Left lung (tissue), 10 donors: ENCODE results near the gene PTER. TPM values are rescaled to one million over a fixed set of nuclear protein-coding genes. Genes with fewer than 3 reads are reported as not detected.

ENCODE experiments used
- ATAC-seq: fragments of 200-7000 bp; cut with Tn5 transposase; one replicate; pipeline ENCODE4 v1.9.1; 2020; ENCODE audit warnings: moderate library complexity
- DNase-seq, 4 donors: peaks; one replicate each; pipeline ENCODE4 v3.0.0-alpha.2; 2013 to 2020
- H3K27ac ChIP-seq, 2 donors: fragments of 200-600 bp; sonication (generic) in 1 of 2; one replicate each; pipeline versions ENCODE4 v1.5.0 to v1.8.0; 2020 to 2021
- H3K27me3 ChIP-seq, 2 donors: fragments of 200-600 bp; sonication (generic) in 1 of 2; one replicate each; pipeline versions ENCODE4 v1.5.0 to v1.8.0; 2020 to 2021
- H3K36me3 ChIP-seq, 2 donors: fragments of 200-600 bp; sonication (generic) in 1 of 2; one replicate each; pipeline versions ENCODE4 v1.5.0 to v1.8.0; 2020 to 2021
- H3K4me1 ChIP-seq, 2 donors: fragments of 200-600 bp; one replicate each; pipeline ENCODE4 v1.8.0; 2021
- H3K4me3 ChIP-seq, 2 donors: fragments of 200-600 bp; sonication (generic) in 1 of 2; one replicate each; pipeline versions ENCODE4 v1.5.0 to v1.8.0; 2020 to 2021; ENCODE audit warnings: mild to moderate bottlenecking in 1 of 2
- H3K9me3 ChIP-seq, 2 donors: fragments of 200-600 bp; sonication (generic) in 1 of 2; one replicate each; pipeline versions ENCODE4 v1.5.0 to v1.8.0; 2020 to 2021
- intact Hi-C, 2 donors: fragments of 100-400 bp; cut with DNase I; formaldehyde crosslinking; loops; one replicate each; pipeline versions ENCODE4 v1.11.2 to v1.14.2; 2022
- polyA plus RNA-seq, 6 donors: library from polyadenylated mRNA; unstranded; fragments of 120-200 nt; gene quantifications; one replicate each; pipeline ENCODE4 v1.2.1, GENCODE V29; 2013; ENCODE audit not compliant: insufficient read length in 6 of 6
- total RNA-seq, 2 donors: library from RNA; stranded (reverse); fragmentation: NEBNext Ultra II Directional; extraction: Animal tissue kit (Norgen Biotek cat#: 25700); gene quantifications; one replicate each; pipeline ENCODE4 v1.2.1, GENCODE V29; 2021
- TF ChIP-seq, protein P1 (sequence below), 2 donors: fragments of 200-600 bp; sonication (generic) in 1 of 2; IDR thresholded peaks; one replicate each; pipeline versions ENCODE4 v1.5.0 to v1.8.0; 2021; ENCODE audit warnings: antibody characterized with exemption in 2 of 2
- donor health status: DM: no; HTN: yes; CAD: no.
- donor health status: DM: no; HTN: no; CAD: no.

PTER gene
- total and polyA plus RNA-seq, 8 donors: 8.6 to 16.8 (median 10.5) TPM

DNA sequence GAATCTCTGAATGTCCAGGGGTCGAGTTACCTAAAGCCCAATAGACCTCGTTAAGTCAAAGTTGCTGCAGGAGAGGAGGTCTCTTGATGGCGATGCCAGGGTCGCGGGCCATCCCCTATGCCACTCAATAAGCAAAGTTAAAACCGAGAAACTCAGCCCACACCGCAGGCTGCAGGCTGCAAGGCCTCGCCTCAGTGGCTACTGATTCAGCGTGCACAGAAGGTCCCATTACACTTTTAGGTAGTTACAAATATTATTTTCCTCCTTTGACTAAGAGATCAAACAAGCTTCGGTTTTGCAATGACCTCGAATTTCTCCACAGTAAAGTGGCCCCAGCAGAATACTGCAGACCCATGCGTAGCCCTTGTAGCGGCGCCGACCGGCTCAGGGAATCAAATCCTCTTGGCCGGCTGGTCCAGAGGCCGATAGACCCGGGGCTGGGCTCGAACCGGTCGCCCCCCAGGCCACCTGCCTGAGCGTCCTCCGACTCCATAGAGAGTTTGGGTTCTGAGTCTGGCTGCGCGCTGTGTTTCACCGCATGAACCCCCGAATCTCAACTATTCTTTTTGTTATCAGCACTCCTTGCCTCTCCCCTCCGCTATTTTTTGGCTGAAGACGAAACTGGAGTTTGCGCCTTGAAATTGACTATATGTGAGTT, 82.6 kb downstream of the PTER start:
- DNase-seq (peak in 1 of 4 donors; percentile 63), ATAC-seq (no peak)
- TF ChIP-seq, protein P1, sequence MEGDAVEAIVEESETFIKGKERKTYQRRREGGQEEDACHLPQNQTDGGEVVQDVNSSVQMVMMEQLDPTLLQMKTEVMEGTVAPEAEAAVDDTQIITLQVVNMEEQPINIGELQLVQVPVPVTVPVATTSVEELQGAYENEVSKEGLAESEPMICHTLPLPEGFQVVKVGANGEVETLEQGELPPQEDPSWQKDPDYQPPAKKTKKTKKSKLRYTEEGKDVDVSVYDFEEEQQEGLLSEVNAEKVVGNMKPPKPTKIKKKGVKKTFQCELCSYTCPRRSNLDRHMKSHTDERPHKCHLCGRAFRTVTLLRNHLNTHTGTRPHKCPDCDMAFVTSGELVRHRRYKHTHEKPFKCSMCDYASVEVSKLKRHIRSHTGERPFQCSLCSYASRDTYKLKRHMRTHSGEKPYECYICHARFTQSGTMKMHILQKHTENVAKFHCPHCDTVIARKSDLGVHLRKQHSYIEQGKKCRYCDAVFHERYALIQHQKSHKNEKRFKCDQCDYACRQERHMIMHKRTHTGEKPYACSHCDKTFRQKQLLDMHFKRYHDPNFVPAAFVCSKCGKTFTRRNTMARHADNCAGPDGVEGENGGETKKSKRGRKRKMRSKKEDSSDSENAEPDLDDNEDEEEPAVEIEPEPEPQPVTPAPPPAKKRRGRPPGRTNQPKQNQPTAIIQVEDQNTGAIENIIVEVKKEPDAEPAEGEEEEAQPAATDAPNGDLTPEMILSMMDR (IDR thresholded peaks at IDR 0.05): no peak
- no peaks in the 10 kb centered on the region for H3K9me3 ChIP-seq
- intact Hi-C loops: no loop called here
- no peak overlapping the region for H3K4me3 ChIP-seq
- H3K27me3 ChIP-seq: peaks cover 42 to 54% of the 10 kb centered on the region in 2 donors
- H3K36me3 ChIP-seq: no peaks in the 10 kb centered on the region
- peaks cover 8 to 27% of the 10 kb centered on the region in 2 donors for H3K4me1 ChIP-seq
- H3K27ac ChIP-seq: no peak overlapping the region

DNA sequence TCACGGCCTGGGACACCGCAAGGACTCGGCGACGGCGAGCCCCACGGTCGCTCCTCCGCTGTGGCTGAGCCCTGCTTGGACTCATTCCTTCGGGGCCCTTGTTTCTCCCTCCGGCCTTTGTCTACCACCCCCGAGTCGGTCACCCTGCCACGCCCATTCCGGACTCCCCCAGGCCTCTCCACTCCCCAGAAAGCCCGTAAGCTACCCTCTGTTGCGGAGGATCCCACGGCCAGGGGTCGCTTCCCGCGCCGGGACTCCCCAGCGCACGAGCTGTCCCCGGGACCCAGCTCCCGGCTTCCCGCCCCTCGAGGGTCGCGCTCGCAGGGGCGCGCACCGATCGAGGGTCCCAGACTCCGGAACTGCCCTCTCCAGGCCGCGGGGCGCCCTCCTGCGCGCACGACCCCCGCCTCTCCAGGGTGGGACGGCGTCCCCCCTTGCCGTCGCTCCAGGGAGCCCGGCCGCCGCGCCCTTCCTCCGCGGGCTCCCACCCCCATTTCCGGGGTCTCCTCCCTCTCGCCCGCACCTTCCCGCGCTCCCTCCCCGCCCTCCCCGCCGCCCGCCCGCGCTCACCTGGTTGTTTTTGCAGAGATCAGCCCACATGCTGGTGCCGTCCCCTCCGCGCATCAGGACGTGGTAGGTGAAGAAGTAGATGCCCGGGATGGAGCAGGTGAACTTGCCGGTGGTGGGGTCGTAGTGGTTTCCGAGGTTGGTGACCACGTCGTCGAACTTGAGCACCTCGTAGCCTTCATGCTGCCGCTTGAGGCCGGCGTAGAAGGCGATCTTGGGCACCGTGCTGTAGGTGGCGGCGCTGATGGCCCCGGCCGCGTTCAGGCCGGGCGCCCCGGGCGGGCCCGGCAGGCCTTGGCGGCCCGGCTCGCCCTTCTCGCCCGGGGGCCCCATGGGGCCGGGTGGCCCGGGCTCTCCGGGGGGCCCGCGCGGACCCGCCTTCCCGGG, 83.4 kb downstream of the PTER start:
- Histone ChIP-seq H3K27me3 (peaks cover 42 to 54% of the 10 kb centered on the region in 2 donors), H3K36me3 (no peaks in the 10 kb centered on the region), H3K9me3 (no peaks in the 10 kb centered on the region), H3K27ac (no peak overlapping the region), H3K4me3 (peak overlapping the region in 1 of 2 donors; percentile 31), H3K4me1 (peaks cover 8 to 27% of the 10 kb centered on the region in 2 donors)
- DNase-seq (peak in 1 of 4 donors; percentile 65), ATAC-seq (peak; percentile 42)
- intact Hi-C loops: no loop called here
- TF ChIP-seq, protein P1 (IDR thresholded peaks at IDR 0.05): no peak

DNA sequence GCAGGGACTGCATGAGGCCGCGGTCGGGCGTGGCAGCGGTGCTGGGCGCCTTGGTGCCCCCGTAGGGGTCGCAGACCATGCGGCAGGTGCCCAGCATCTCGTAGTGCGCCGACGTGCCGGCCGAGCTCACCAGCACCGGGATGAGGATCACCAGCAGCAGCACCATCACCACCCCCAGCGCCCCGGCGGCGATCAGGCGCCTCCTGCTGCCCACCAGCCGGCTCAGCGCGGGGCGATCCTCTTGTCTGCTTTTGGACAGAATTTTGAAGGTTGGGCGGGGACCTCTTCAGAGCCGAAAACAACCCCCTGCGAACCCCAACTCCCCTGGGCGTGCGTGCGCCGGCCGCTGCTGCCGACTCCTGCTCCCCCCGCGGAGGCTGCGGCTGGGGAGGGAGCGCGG, 84.1 kb downstream of the PTER start:
- Histone ChIP-seq H3K27me3 (peaks cover 42 to 54% of the 10 kb centered on the region in 2 donors), H3K9me3 (no peaks in the 10 kb centered on the region), H3K36me3 (no peaks in the 10 kb centered on the region), H3K27ac (no peak overlapping the region), H3K4me3 (peak overlapping the region; percentile 22 to 31), H3K4me1 (peaks cover 8 to 27% of the 10 kb centered on the region in 2 donors)
- TF ChIP-seq, protein P1 (IDR thresholded peaks at IDR 0.05): no peak
- ATAC-seq (peak; percentile 62), DNase-seq (peak in 1 of 4 donors; percentile 76)
- intact Hi-C loops: no loop called here

DNA sequence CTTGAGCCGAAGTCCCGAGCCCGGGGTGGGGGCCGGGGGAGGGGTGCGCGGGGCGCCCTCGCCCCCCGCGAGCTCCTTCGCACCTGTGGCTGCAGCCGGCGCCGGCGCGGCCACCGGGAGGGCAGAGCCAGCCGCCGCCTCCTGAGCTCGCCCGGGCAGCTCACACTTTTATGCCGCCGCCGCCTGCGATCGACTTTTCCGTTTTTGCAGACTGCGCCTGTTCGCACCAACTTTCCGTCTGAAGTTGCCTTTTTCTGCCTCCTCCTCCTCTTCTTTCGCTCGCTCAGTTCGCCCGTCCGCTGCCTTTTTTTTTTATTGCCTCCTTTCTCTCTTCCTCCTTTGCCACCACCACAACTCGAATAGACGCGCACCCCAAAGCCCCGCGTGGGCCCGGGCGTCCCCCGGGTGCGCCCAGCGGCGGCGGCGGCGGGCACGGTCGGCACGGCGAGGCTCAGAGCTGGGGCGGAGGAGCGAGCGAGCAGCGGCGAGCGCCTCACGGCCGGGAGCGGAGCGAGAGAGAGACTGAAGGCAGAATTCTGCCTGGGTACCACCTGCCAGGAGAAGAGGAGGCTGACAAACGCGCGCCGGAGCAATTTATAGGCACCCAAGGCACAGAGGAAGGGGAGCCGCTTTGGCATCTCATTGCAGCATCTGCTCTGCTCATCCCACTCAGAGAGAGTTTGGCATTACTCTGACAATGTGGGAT, 84.7 kb downstream of the PTER start, which contains the start of gene C1QL3:
TSS of gene C1QL3 (minus strand) at position 569 of the 706 bp plus-strand sequence. CDS start 814 bp downstream, outside the sequence.
- H3K4me3 ChIP-seq: peak within 1 kb of the TSS; percentile 22 to 31
- DNase-seq (peak in 1 of 4 donors; percentile 18), ATAC-seq (peak; percentile 59)
- H3K27ac ChIP-seq: no peak within 1 kb of the TSS
- no peaks in the 10 kb centered on the region for H3K36me3 ChIP-seq
- peaks cover 42 to 54% of the 10 kb centered on the region in 2 donors for H3K27me3 ChIP-seq
- intact Hi-C loops: no loop called here
- no peaks in the 10 kb centered on the region for H3K9me3 ChIP-seq
- H3K4me1 ChIP-seq: peaks cover 8 to 27% of the 10 kb centered on the region in 2 donors
- TF ChIP-seq, protein P1 (IDR thresholded peaks at IDR 0.05): no peak
